HL-60 (cell line): ENCODE data around the gene RGS6.

Source experiments
- DNase-seq, 2 experiments: peaks; one replicate each; pipeline ENCODE4 v3.0.0-alpha.2; 2010 to 2020; ENCODE audit warnings: low read depth in 1 of 2, low spot score in 1 of 2
- H3K27ac ChIP-seq: fragments of 250-450 bp; sonication (Bioruptor Pico); replicated peaks from 2 replicates; pipeline ENCODE4 v1.5.1; 2020; ENCODE audit warnings: mild to moderate bottlenecking, moderate library complexity
- H3K27me3 ChIP-seq: fragments of 250-450 bp; sonication (Bioruptor Pico); 2 replicates; pipeline ENCODE4 v1.5.1; 2021; ENCODE audit warnings: mild to moderate bottlenecking, moderate library complexity; ENCODE audit not compliant: insufficient read depth, poor library complexity, severe bottlenecking
- H3K4me3 ChIP-seq: replicated peaks from 2 replicates; pipeline ENCODE4 v1.5.1; 2011; ENCODE audit warnings: mild to moderate bottlenecking, control low read depth, low read length; ENCODE audit not compliant: insufficient read depth
- CTCF ChIP-seq: IDR thresholded peaks from one replicate; pipeline ENCODE4 v1.5.1; 2011; ENCODE audit warnings: low read length, control low read depth, inconsistent platforms; ENCODE audit not compliant: insufficient read depth
- GABPA ChIP-seq: IDR thresholded peaks from 2 replicates; pipeline ENCODE4 v1.6.1; 2012; ENCODE audit warnings: low read depth
- POLR2AphosphoS5 ChIP-seq: IDR thresholded peaks from 2 replicates; pipeline ENCODE4 v1.6.1; 2012; ENCODE audit warnings: low read depth
- REST ChIP-seq: IDR thresholded peaks from 2 replicates; pipeline ENCODE4 v1.6.1; 2012; ENCODE audit warnings: low read depth; ENCODE audit not compliant: insufficient replicate concordance
- SPI1 ChIP-seq: IDR thresholded peaks from 2 replicates; pipeline ENCODE4 v1.6.1; 2012; ENCODE audit warnings: low read depth, mild to moderate bottlenecking, borderline replicate concordance

RGS6 gene

GRCh38 chr14:72452774-72453173 is 520.5 kb downstream of the RGS6 start:
- TF ChIP-seq POLR2AphosphoS5 (no peak), GABPA (no peak), SPI1 (no peak), REST (no peak), CTCF (no peak)
- H3K4me3 ChIP-seq: no peak overlapping the region
- no peaks in the 10 kb centered on the region for H3K27me3 ChIP-seq
- DNase-seq: no peak
- no peak overlapping the region for H3K27ac ChIP-seq

- H3K27ac ChIP-seq: no peak overlapping the region
- no peak for DNase-seq
- no peaks in the 10 kb centered on the region for H3K27me3 ChIP-seq
- no peak overlapping the region for H3K4me3 ChIP-seq
- no peak for TF ChIP-seq CTCF
- TF ChIP-seq SPI1: no peak
- TF ChIP-seq POLR2AphosphoS5: no peak
Measured at GRCh38 chr14:72454388-72455160, 522.3 kb downstream of the RGS6 start.

GRCh38 chr14:72457641-72458040 is 525.4 kb downstream of the RGS6 start:
- Histone ChIP-seq H3K4me3 (no peak overlapping the region), H3K27me3 (no peaks in the 10 kb centered on the region), H3K27ac (no peak overlapping the region)
- TF ChIP-seq CTCF (no peak), REST (no peak), POLR2AphosphoS5 (no peak), SPI1 (no peak), GABPA (no peak)
- no peak for DNase-seq

- no peak for DNase-seq
- no peak overlapping the region for H3K4me3 ChIP-seq
- TF ChIP-seq REST (no peak), POLR2AphosphoS5 (no peak), CTCF (no peak), GABPA (no peak), SPI1 (no peak)
- no peaks in the 10 kb centered on the region for H3K27me3 ChIP-seq
- no peak overlapping the region for H3K27ac ChIP-seq
Measured at GRCh38 chr14:72462056-72462455, 529.8 kb downstream of the RGS6 start.
